HUDEP-2 (cell line): Measurements from ENCODE around the gene MAPKAP1.
A peak's percentile ranks its signal among the peaks of the same experiment; 100 is the strongest.

Experiments used
- DNase-seq, 76 experiments: peaks; one replicate each; lab custom pipeline; 2025; ENCODE audit not compliant: unreplicated experiment in 76 of 76; lab: John Stamatoyannopoulos, UW

MAPKAP1 gene

DNA sequence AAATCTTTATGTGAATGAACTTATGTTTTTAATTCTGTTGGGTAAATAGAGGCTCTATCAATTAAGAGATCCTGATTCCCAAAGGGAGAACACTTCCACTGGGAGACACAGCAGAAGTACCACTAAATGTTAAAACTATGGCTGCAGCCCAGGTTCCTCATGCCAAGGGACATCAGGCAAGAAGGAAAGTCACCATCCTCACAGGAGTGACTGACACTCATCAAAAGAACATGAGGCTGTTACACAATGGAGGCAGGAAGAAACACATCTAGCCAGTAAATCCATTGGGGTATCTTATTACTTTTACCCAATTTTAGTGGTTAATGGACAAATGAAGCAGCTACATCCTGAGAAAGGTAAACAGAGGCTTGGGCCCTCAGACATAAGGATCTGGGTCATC lies 94.4 kb downstream of the MAPKAP1 start:
- DNase-seq = no peak

DNA sequence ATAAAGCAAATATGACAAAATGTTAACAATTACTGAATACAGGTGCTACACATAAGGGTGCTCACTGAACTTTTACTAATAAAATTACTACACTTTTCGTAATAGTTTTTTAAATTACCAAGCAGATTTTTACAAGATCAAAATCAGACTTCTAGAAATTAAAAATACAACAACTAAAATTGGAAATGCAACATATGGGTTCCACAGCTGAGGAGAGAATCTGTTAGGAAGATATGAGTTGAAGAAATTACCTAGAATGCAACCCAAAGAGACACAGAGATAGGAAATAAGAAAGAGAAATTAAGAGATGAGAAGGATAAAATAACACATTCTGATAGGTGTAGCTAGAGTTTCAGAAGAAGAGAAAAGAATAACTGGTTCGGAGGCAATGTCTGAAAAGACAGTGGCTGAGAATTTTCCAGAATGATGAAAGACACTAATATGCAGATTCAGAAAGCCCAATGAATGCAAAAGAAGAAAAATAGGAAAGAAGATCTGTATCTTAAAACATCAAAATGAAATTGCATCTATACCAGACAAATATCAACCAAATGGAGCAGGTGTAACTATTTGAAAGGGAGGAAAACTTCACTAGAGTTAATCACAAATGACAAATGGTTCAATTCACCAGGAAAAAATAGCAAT lies 95.8 kb downstream of the MAPKAP1 start:
- no peak for DNase-seq

- DNase-seq = no peak
Measured at GRCh38 chr9:125609744-125610143, 97.3 kb downstream of the MAPKAP1 start.

DNA sequence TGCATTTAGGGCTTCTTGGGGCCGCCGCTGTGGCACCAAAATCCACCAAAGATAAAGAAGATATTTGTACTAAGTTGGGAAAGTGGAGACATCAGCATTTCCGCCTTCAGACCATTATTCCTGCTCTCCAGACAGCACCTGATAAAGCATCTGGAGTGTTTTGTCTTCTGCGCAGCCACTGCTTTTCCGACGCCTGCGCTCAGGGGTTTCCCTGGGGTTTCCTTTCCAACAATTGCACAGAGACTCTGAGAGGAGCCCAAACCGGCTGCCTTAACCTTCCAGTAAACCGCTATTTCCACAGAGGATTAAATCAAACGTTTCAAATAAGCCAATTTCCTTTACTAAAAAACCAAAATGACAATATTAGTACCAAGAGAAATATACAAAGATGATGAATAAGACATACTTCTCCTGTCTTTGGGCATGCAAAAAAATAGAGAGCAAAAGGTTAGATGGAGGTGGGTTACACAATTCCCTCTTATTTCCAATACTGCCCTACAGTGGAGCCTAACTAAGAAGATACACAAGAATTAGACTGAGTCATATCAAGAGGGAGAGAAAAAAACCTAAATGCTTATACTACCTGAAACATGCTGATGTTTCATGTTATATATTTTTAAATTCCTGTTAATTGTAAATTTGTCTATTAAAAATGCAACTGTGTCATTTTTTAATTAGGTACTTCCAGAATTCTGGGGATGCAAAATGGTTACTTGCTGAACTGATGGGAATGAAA lies 98.4 kb downstream of the MAPKAP1 start:
- no peak for DNase-seq

DNA sequence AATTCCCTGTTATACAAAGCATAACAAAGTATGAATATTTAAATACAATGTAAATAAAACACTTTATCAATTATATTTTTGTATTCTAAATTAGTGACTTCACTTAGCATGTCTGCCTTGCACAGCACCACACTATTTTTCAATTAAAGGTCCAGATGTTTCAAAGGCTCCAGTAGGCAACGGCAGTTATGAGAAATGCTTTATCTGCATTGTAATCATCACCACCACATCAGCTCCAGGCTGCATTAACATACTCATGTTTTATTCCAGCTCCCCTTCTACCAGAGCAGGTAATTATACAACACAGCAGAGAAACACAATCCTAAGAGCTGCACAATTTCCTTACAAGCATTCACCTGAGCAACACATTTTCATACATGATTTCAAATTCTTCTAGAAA lies 102.8 kb downstream of the MAPKAP1 start:
- DNase-seq = no peak

- no peak for DNase-seq
Measured at GRCh38 chr9:125603478-125604021, 103.5 kb downstream of the MAPKAP1 start.

DNA sequence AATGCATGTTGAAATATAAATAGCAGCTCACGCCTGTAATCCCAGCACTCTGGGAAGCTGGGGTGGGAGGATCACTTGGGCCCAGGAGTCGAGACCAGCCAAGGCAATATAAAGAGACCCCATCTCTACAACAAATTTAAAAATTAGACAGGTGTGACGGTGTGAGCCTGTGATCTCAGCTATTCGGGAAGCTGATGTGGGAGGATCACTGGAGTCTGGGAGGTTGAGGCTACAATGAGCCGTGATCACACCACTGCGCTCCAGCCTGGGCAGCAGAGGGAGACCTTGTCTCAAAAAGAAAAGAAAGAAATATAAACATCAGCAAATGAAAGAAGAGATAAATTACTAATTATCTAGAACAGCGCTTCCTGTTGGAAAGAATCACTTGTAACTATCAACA lies 105.0 kb downstream of the MAPKAP1 start:
- no peak for DNase-seq

GRCh38 chr9:125600194-125600593 lies 106.8 kb downstream of the MAPKAP1 start:
- DNase-seq = no peak

DNA sequence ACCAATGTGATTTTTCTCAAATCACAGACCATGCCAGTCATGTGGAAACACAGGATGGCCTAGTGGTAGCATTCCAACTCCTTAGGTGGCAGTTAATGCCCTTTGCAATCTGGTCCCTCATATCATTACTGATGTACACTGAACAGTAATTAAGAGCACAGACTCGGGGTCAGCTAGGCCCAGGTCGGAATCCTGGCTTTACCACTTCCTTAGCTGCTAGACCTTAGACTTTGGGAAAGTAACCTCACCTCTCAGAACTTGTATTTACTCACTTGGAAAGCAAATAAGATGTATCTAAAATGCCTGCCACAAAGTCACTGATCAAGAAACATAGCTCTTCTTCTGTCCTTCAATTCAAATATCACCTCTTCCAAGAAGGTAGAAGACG lies 112.8 kb downstream of the MAPKAP1 start:
- no peak for DNase-seq

DNA sequence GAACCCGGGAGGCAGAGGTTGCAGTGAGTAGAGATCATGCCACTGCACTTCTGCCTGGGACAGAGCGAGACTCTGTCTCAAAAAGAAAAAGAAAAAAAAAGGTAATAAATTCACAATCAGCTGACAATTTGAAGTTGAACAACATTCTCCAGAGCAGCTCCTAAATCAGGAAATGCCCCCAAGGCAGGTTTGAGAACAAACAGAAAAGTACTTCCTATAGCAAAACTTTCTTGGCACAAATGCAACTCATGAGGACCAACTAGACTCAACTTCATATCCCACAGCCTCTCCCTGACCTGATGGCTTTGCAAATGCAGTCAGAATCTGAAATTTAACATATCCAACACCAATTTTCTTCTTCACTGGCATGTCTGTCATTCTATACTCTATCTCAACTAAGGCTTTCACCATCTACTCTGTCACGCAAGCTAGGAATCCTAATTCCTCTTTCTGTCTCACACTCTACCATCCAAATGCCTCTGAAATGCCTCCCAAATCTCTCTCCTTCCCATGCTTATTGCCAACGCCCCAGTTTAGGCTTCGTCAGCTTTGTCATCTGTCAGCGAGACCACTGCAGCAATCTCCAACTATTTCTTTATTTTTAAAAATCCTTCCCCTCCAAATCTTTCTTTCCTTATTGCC lies 113.3 kb downstream of the MAPKAP1 start:
- DNase-seq = no peak

GRCh38 chr9:125591888-125592287 lies 115.1 kb downstream of the MAPKAP1 start:
- DNase-seq = no peak

DNA sequence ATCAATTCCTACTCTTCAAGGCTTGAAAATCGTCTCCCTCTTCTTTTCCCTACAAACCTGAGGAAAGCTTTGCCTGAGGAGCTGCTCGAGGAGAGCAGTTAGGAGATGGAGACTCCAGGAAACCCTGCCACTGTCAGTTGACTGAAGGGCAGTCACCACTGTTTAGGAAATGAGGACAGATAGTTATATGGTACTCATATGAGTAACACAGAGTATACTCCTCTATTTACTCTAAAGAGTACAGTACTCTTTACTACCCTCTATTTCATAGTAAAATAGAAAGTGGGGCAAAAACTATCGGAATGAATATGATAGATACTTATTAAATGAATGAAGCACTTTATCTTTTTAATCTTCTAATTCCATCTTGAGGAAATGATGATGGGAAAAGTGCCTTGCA lies 115.8 kb downstream of the MAPKAP1 start:
- no peak for DNase-seq

DNA sequence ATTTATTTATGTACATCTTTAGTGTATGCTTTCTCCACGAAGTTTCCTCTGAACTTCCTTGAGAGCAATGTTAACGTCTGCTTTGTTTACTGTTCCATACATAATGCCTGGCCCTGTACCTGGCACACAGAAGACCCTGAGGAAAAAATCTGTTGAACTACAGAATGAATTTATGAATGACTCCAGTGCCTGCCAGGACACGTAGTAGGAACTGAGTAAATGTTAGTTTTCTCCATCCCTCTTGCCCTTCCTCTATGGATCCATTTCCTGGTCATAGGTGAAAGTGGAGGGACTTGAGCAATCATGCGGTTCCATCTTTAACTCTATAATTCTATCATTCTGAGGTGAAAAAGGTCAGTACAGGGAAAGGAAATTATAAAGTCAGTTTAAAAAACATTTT lies 117.7 kb downstream of the MAPKAP1 start:
- no peak for DNase-seq

DNA sequence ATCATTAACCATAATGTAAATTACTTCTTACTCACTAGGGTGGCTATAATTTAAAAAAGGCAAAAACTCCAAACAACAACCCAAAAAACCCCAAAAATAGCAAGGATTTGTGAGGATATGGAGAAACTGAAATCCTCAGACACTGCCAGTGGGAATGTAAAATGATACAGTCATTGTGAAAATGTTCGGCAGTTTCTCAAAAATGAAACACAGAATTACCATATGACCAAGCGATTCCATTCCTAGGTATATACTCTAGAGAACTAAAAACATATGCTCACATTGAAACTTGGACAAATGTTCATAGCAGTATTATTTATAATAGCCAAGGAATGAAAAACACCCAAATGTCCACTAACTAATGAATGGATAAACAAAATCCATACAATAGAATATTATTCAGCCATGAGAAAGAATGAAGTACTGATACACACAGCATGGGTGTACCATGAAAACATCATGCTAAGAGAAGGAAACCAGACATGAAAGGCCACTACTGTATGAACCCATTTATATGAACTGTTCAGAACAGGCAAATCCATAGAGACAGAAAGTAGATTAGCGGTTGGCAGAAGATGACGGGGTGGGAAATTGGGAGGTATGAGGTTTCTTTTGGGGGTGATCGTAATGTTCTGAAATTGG lies 119.1 kb downstream of the MAPKAP1 start:
- DNase-seq = no peak

DNA sequence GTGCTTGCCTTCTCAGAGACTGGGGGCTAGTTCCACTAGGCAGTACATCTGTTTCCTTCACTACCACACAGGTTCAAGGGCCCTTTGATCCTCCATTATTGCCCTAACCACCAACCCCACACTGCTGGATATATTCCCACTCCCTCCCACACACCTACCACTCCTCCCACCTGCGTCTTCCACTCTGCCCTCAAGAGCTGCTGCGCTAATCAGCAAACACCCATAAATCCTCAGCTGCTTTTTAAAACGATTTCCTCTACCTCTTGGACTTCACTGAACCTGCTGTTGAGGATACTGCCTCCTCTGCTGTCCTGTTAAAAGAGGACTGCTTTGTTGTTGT lies 120.9 kb downstream of the MAPKAP1 start:
- DNase-seq = peak in 1 of 76 experiments; percentile 7

GRCh38 chr9:125585503-125586171 lies 121.4 kb downstream of the MAPKAP1 start:
- no peak for DNase-seq

DNA sequence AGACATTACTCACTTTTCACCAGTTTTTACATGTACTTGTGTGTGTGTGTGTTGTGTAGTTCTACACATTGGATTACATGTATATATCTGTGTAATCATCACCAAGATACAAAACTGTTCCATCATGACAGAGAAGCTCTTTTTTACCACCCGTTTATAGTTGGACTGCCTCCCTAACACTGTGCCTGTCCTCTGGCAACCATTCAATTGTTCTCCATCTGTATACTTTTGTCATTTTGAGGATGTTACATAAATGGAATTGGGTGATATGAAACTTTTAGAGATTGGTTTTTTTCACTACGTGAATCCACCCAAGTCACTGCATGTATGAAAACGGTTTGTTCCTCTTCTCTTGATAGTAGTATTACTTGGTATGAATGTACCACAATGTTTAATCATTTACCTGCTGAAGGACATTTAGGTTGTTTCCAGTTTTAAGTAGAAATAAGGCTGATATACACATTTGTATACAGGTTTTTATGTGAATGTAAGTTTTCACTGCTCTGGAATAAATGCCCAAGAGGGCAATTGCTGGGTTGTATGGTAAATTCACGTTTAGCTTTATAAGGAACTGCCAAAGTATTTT lies 126.2 kb downstream of the MAPKAP1 start:
- no peak for DNase-seq

DNA sequence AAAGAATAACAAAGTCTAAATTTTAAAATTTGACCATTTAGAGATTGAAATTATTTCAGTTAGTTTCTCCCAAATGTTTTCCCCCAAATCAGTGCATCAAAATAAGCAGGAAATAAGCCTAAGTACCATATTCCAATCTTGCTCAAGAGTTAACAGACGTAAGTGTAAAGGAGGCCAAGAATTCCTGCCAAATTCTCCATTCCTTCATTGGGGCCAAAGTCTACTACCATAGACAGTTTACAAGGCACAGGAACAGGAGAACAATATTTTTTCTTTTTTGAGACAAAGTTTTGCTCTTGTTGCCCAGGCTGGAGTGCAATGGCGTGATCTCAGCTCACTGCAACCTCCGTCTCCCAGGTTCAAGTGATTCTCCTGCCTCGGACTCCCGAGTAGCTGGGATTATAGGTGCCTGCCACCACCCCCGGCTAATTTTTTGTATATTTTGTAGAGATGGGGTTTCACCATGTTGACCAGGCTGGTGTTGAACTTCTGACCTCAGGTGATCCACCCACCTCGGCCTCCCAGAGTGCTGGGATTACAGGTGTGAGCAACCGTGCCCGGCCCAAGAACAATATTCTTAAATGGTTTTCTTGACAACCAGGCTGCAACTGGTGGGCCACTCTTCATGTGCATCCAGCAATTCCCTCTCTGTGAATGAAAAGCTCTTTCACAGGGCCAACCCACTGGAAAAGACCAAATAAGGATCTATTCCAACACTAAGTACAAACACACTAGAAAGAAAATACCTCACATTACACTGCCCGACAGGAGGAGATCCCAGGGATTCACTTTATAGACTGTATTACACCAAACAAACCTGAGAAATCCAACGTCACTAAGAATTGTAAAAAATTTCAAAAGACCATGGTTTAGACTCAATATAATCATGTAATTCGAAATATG lies 127.7 kb downstream of the MAPKAP1 start:
- no peak for DNase-seq

DNA sequence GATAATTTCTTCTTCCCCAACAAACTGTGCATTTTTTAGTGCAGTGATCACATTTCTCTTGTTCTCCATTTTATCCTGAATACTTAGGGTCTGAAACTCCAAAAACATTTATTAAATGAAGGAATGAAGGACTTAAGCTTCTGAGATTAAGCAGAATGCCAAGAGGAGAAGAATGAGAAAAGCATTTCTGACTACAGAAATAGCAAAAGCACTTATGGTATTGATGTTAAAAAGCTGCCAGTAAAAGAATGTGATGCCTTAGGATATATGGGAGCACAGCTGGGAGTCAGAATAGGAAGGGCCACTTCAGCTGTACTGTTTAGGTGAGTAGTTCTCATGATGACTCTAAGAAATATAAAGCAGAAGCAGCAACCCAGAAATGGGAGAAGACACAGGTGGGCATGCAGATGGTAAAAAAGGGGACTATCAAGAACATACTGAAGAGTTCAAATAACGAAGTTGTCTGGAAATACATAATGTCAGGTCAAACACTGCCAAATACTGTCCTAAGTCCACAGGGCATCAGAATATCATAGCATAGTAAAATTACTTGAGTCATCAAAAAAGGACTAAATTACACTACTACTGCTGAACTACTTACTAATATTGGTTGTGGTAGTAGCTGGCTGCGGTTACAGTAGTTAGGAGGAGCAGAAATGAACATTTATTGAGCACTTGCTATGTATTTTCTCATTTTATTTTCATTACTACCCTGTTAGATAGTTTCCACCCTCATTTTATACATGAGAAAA lies 132.7 kb downstream of the MAPKAP1 start:
- no peak for DNase-seq
